Progenitor cell of endocrine pancreas (in vitro differentiated cells): Measurements from ENCODE around the gene B3GAT1. TPM values are rescaled to one million over a fixed set of nuclear protein-coding genes. Genes with fewer than 3 reads are reported as not detected.

Source experiments
- DNase-seq: peaks from one replicate; pipeline ENCODE4 v3.0.0; 2021; ENCODE audit warnings: low spot score; ENCODE audit not compliant: unreplicated experiment
- H3K27ac Mint-ChIP-seq: 2 replicates; pipeline ENCODE4 v1.8.0; 2021; ENCODE audit warnings: mild to moderate bottlenecking, moderate library complexity, mixed read lengths
- H3K27me3 Mint-ChIP-seq: 2 replicates; pipeline ENCODE4 v1.8.0; 2021; ENCODE audit warnings: mixed read lengths
- H3K36me3 Mint-ChIP-seq: 2 replicates; pipeline ENCODE4 v1.8.0; 2022; ENCODE audit warnings: mixed read lengths; ENCODE audit not compliant: insufficient read depth
- H3K4me1 Mint-ChIP-seq: 2 replicates; pipeline ENCODE4 v1.8.0; 2021; ENCODE audit warnings: low read depth, mixed read lengths
- H3K4me3 Mint-ChIP-seq: 2 replicates; pipeline ENCODE4 v1.8.0; 2021; ENCODE audit warnings: low read depth, mild to moderate bottlenecking, moderate library complexity, mixed read lengths
- H3K9me3 Mint-ChIP-seq: 2 replicates; pipeline ENCODE4 v1.8.0; 2021; ENCODE audit warnings: low read depth, mixed read lengths
- CTCF ChIP-seq: fragments of 200-600 bp; sonication (generic); IDR thresholded peaks from one replicate; pipeline ENCODE4 v1.5.0; 2021; ENCODE audit warnings: antibody characterized with exemption, mild to moderate bottlenecking; ENCODE audit not compliant: unreplicated experiment
- total RNA-seq: library from RNA; stranded (reverse); gene quantifications from 2 replicates; pipeline ENCODE4 v1.2.1, GENCODE V29; 2021

The B3GAT1 gene
- total RNA-seq, 1 donor from 2014 or later = 5.1 TPM

- no peak overlapping the region for H3K4me3 Mint-ChIP-seq
- H3K27me3 Mint-ChIP-seq = peaks cover 14% of the 10 kb centered on the region
- H3K27ac Mint-ChIP-seq = no peak overlapping the region
- H3K36me3 Mint-ChIP-seq = no peaks in the 10 kb centered on the region
- no peak for TF ChIP-seq CTCF
- H3K9me3 Mint-ChIP-seq = no peaks in the 10 kb centered on the region
- H3K4me1 Mint-ChIP-seq = peaks cover 3% of the 10 kb centered on the region
- DNase-seq = no peak
Measured at GRCh38 chr11:134363161-134363560, 48.9 kb downstream of the B3GAT1 start.

- TF ChIP-seq CTCF = no peak
- no peaks in the 10 kb centered on the region for H3K36me3 Mint-ChIP-seq
- H3K9me3 Mint-ChIP-seq = no peaks in the 10 kb centered on the region
- peaks cover 14% of the 10 kb centered on the region for H3K27me3 Mint-ChIP-seq
- peaks cover 3% of the 10 kb centered on the region for H3K4me1 Mint-ChIP-seq
- no peak overlapping the region for H3K4me3 Mint-ChIP-seq
- DNase-seq = no peak
- H3K27ac Mint-ChIP-seq = no peak overlapping the region
Measured at GRCh38 chr11:134362192-134362901, 49.7 kb downstream of the B3GAT1 start.

GRCh38 chr11:134361661-134362060 lies 50.4 kb downstream of the B3GAT1 start:
- Mint-ChIP-seq H3K4me1 (peaks cover 3% of the 10 kb centered on the region), H3K27ac (no peak overlapping the region), H3K36me3 (no peaks in the 10 kb centered on the region), H3K27me3 (peaks cover 14% of the 10 kb centered on the region), H3K9me3 (no peaks in the 10 kb centered on the region), H3K4me3 (no peak overlapping the region)
- TF ChIP-seq CTCF = no peak
- no peak for DNase-seq

GRCh38 chr11:134360050-134360835 lies 51.8 kb downstream of the B3GAT1 start:
- H3K4me1 Mint-ChIP-seq = peaks cover 3% of the 10 kb centered on the region
- no peaks in the 10 kb centered on the region for H3K9me3 Mint-ChIP-seq
- H3K27me3 Mint-ChIP-seq = peaks cover 14% of the 10 kb centered on the region
- H3K27ac Mint-ChIP-seq = no peak overlapping the region
- peak; percentile 95 for TF ChIP-seq CTCF
- peak; percentile 92 for DNase-seq
- no peak overlapping the region for H3K4me3 Mint-ChIP-seq
- no peaks in the 10 kb centered on the region for H3K36me3 Mint-ChIP-seq

GRCh38 chr11:134359646-134360045 lies 52.4 kb downstream of the B3GAT1 start:
- TF ChIP-seq CTCF = no peak
- Mint-ChIP-seq H3K27ac (no peak overlapping the region), H3K36me3 (no peaks in the 10 kb centered on the region), H3K27me3 (peaks cover 14% of the 10 kb centered on the region), H3K4me3 (no peak overlapping the region), H3K4me1 (peaks cover 3% of the 10 kb centered on the region), H3K9me3 (no peaks in the 10 kb centered on the region)
- no peak for DNase-seq
